Measurements from ENCODE around the gene TSPAN8. TPM values are rescaled to one million over a fixed set of nuclear protein-coding genes. Genes with fewer than 3 reads are reported as not detected.
A peak's percentile ranks its signal among the peaks of the same experiment; 100 is the strongest.
"Not testable (repeated sequence)": the region's sequence is repeated elsewhere in the genome, so short reads cannot be mapped to it uniquely, and the experiment has no call there.

The TSPAN8 gene
- polyA plus RNA-seq, 4 donors: 798 to 2,154 (median 1,071) TPM

DNA sequence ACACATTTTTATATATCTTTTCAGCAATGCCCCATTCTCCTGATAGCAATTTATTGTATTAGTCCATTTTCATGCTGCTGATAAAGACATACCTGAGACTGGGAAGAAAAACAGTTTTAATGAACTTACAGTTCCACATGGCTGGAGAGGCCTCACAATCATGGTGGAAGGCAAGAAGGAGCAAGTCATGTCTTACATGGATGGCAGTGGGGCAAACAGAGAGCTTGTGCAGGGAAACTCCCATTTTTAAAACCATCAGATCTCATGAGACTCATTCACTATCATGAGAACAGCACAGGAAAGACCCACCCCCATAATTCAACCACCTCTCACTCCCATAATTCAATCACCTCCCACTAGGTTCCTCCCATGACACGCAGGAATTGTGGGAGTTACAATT lies 44.7 kb downstream of the TSPAN8 start:
- H3K4me3 ChIP-seq (ENCODE audit: low read depth in 1 of 3, low read length in 3 of 3); FAIRE-seq; H3K27me3 ChIP-seq (ENCODE audit: control insufficient read depth in 3 of 3, insufficient read depth in 3 of 3, low read length in 3 of 3); H3K4me1 ChIP-seq (ENCODE audit: control insufficient read depth in 3 of 3, insufficient read depth in 2 of 3, low read depth in 1 of 3, low read length in 2 of 3); DNase-seq; H3K27ac ChIP-seq (ENCODE audit: low read depth in 1 of 3, low read length in 2 of 3): not testable (repeated sequence)
- Histone ChIP-seq H3K9me3 (ENCODE audit: control insufficient read depth in 2 of 2, insufficient read depth in 1 of 2, low read depth in 1 of 2, low read length in 1 of 2) (peaks cover 0 to 36% of the 10 kb centered on the region in 2 donors), H3K36me3 (ENCODE audit: control insufficient read depth in 3 of 3, insufficient read depth in 2 of 3, low read depth in 1 of 3, low read length in 3 of 3) (peaks cover 2 to 21% (median 14%) of the 10 kb centered on the region in 3 donors)
- 74 to 94% (median 82%) methylated on average over 1 of the region's 1 CpG for WGBS, 3 donors

DNA sequence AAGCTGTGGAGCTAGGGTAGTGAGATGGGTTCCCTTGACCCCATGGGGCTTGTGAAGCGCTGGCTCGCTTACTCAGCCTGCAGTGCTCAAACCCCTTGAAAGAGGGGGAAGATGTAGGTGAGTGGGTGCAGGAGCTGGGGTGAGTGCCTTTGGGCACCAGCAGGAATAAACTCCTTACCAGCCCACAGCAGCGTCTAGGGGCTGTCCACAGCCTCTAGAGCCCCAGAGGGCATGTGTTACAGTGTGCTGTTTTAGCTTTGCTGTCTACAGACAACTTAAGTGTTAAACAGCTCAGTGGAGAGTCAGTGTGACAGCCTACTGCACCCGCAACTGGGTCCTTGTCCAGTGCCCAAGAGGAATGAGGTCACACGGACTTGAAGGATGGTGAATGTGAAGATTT lies 48.0 kb downstream of the TSPAN8 start:
- 91 to 94% (median 91%) methylated on average over 5 of the region's 5 CpGs for WGBS, 3 donors
- FAIRE-seq: no peak

GRCh38 chr12:71108355-71108754 lies 49.4 kb downstream of the TSPAN8 start:
- 78 to 89% (median 80%) methylated on average over 3 of the region's 3 CpGs for WGBS, 3 donors
- H3K9me3 ChIP-seq (ENCODE audit: control insufficient read depth in 2 of 2, insufficient read depth in 1 of 2, low read depth in 1 of 2, low read length in 1 of 2): peaks cover 0 to 31% of the 10 kb centered on the region in 2 donors
- FAIRE-seq (no peak), DNase-seq (no peak)
- no peak overlapping the region for H3K4me3 ChIP-seq (ENCODE audit: low read depth in 1 of 3, low read length in 3 of 3)
- H3K36me3 ChIP-seq (ENCODE audit: control insufficient read depth in 3 of 3, insufficient read depth in 2 of 3, low read depth in 1 of 3, low read length in 3 of 3): peaks cover 2 to 15% (median 2%) of the 10 kb centered on the region in 3 donors
- H3K4me1 ChIP-seq (ENCODE audit: control insufficient read depth in 3 of 3, insufficient read depth in 2 of 3, low read depth in 1 of 3, low read length in 2 of 3): peaks cover 0 to 15% (median 0%) of the 10 kb centered on the region in 3 donors
- H3K27ac ChIP-seq (ENCODE audit: low read depth in 1 of 3, low read length in 2 of 3): no peak overlapping the region
- H3K27me3 ChIP-seq (ENCODE audit: control insufficient read depth in 3 of 3, insufficient read depth in 3 of 3, low read length in 3 of 3): no peaks in the 10 kb centered on the region

More for the DNA sequence above, 48.0 kb downstream of the TSPAN8 start:
- Histone ChIP-seq H3K27ac (ENCODE audit: low read depth in 1 of 3, low read length in 2 of 3) (no peak overlapping the region), H3K27me3 (ENCODE audit: control insufficient read depth in 3 of 3, insufficient read depth in 3 of 3, low read length in 3 of 3) (no peaks in the 10 kb centered on the region), H3K4me3 (ENCODE audit: low read depth in 1 of 3, low read length in 3 of 3) (no peak overlapping the region), H3K4me1 (ENCODE audit: control insufficient read depth in 3 of 3, insufficient read depth in 2 of 3, low read depth in 1 of 3, low read length in 2 of 3) (peaks cover 0 to 15% (median 0%) of the 10 kb centered on the region in 3 donors), H3K9me3 (ENCODE audit: control insufficient read depth in 2 of 2, insufficient read depth in 1 of 2, low read depth in 1 of 2, low read length in 1 of 2) (peaks cover 0 to 30% of the 10 kb centered on the region in 2 donors), H3K36me3 (ENCODE audit: control insufficient read depth in 3 of 3, insufficient read depth in 2 of 3, low read depth in 1 of 3, low read length in 3 of 3) (peaks cover 2 to 15% (median 7%) of the 10 kb centered on the region in 3 donors)
- no peak for DNase-seq

DNA sequence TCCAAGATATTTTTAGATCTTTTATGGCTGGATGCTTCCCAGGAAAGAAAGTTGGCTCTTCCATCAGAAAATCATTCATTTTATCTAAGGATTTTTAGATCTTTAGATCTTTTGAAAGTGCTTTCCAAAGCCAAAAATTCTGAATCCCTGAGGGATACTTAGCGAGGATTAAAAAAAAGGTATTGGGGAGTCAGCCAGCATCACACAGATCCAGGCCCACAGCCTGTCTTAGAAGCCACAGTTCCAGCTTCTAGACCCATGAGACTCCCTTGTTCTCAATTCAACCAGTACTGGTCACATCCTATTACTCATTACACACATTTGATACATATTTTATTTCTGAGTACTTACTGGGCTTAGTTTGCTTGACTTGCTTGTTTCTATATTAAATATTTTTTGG lies 49.9 kb downstream of the TSPAN8 start:
- 75 to 96% (median 95%) methylated on average over 1 of the region's 1 CpG for WGBS, 3 donors
- FAIRE-seq (no peak), DNase-seq (no peak)

GRCh38 chr12:71105956-71106355 lies 51.8 kb downstream of the TSPAN8 start:
- H3K27ac ChIP-seq (ENCODE audit: low read depth in 1 of 3, low read length in 2 of 3): peak overlapping the region in 1 of 3 donors; percentile 52
- FAIRE-seq: no peak

More for the DNA sequence above, 49.9 kb downstream of the TSPAN8 start:
- Histone ChIP-seq H3K4me1 (ENCODE audit: control insufficient read depth in 3 of 3, insufficient read depth in 2 of 3, low read depth in 1 of 3, low read length in 2 of 3) (peaks cover 0 to 15% (median 0%) of the 10 kb centered on the region in 3 donors), H3K4me3 (ENCODE audit: low read depth in 1 of 3, low read length in 3 of 3) (no peak overlapping the region), H3K27me3 (ENCODE audit: control insufficient read depth in 3 of 3, insufficient read depth in 3 of 3, low read length in 3 of 3) (no peaks in the 10 kb centered on the region), H3K27ac (ENCODE audit: low read depth in 1 of 3, low read length in 2 of 3) (no peak overlapping the region), H3K36me3 (ENCODE audit: control insufficient read depth in 3 of 3, insufficient read depth in 2 of 3, low read depth in 1 of 3, low read length in 3 of 3) (peaks cover 2 to 15% (median 2%) of the 10 kb centered on the region in 3 donors), H3K9me3 (ENCODE audit: control insufficient read depth in 2 of 2, insufficient read depth in 1 of 2, low read depth in 1 of 2, low read length in 1 of 2) (peaks cover 0 to 27% of the 10 kb centered on the region in 2 donors)

DNA sequence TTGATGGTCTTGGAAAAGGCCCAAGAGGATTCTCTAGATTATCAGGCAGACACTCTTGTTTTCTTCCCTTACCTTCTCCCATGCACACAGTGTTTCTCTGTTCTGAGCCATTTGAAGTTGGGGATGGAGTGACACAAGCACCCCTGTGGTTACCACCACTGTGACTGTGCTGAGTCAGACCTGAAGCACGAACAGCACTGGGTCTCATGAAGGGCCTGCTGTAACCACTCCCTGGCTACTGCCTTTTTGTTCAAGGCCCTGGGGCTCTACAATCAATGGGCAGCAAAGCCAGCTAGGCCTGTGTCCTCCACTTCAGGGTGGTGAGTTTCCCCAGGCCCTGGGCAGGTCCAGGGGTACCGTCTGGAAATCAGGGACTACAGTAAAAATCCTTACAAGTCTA lies 65.5 kb downstream of the TSPAN8 start:
- FAIRE-seq: no peak
- peaks cover 0 to 8% of the 10 kb centered on the region in 2 donors for H3K9me3 ChIP-seq (ENCODE audit: control insufficient read depth in 2 of 2, insufficient read depth in 1 of 2, low read depth in 1 of 2, low read length in 1 of 2)

More at GRCh38 chr12:71105956-71106355, 51.8 kb downstream of the TSPAN8 start:
- peak in 1 of 2 donors; percentile 63 for DNase-seq
- Histone ChIP-seq H3K27me3 (ENCODE audit: control insufficient read depth in 3 of 3, insufficient read depth in 3 of 3, low read length in 3 of 3) (no peaks in the 10 kb centered on the region), H3K36me3 (ENCODE audit: control insufficient read depth in 3 of 3, insufficient read depth in 2 of 3, low read depth in 1 of 3, low read length in 3 of 3) (peaks cover 0 to 8% (median 2%) of the 10 kb centered on the region in 3 donors), H3K9me3 (ENCODE audit: control insufficient read depth in 2 of 2, insufficient read depth in 1 of 2, low read depth in 1 of 2, low read length in 1 of 2) (peaks cover 0 to 10% of the 10 kb centered on the region in 2 donors), H3K4me1 (ENCODE audit: control insufficient read depth in 3 of 3, insufficient read depth in 2 of 3, low read depth in 1 of 3, low read length in 2 of 3) (peaks cover 0 to 15% (median 0%) of the 10 kb centered on the region in 3 donors), H3K4me3 (ENCODE audit: low read depth in 1 of 3, low read length in 3 of 3) (no peak overlapping the region)

GRCh38 chr12:71090971-71091370 lies 66.8 kb downstream of the TSPAN8 start:
- 72 to 84% (median 81%) methylated on average over 1 of the region's 1 CpG for WGBS, 3 donors
- FAIRE-seq: no peak

More for the DNA sequence above, 65.5 kb downstream of the TSPAN8 start:
- H3K27ac ChIP-seq (ENCODE audit: low read depth in 1 of 3, low read length in 2 of 3): no peak overlapping the region
- H3K4me3 ChIP-seq (ENCODE audit: low read depth in 1 of 3, low read length in 3 of 3): no peak overlapping the region
- no peaks in the 10 kb centered on the region for H3K27me3 ChIP-seq (ENCODE audit: control insufficient read depth in 3 of 3, insufficient read depth in 3 of 3, low read length in 3 of 3)
- H3K36me3 ChIP-seq (ENCODE audit: control insufficient read depth in 3 of 3, insufficient read depth in 2 of 3, low read depth in 1 of 3, low read length in 3 of 3): no peaks in the 10 kb centered on the region
- 43 to 73% (median 44%) methylated on average over 2 of the region's 2 CpGs for WGBS, 3 donors
- H3K4me1 ChIP-seq (ENCODE audit: control insufficient read depth in 3 of 3, insufficient read depth in 2 of 3, low read depth in 1 of 3, low read length in 2 of 3): no peaks in the 10 kb centered on the region
- DNase-seq: no peak

GRCh38 chr12:71085575-71085974 lies 72.2 kb downstream of the TSPAN8 start:
- peak in 1 of 2 donors; percentile 31 for DNase-seq
- Histone ChIP-seq H3K9me3 (ENCODE audit: control insufficient read depth in 2 of 2, insufficient read depth in 1 of 2, low read depth in 1 of 2, low read length in 1 of 2) (no peaks in the 10 kb centered on the region), H3K27me3 (ENCODE audit: control insufficient read depth in 3 of 3, insufficient read depth in 3 of 3, low read length in 3 of 3) (no peaks in the 10 kb centered on the region), H3K27ac (ENCODE audit: low read depth in 1 of 3, low read length in 2 of 3) (no peak overlapping the region), H3K4me1 (ENCODE audit: control insufficient read depth in 3 of 3, insufficient read depth in 2 of 3, low read depth in 1 of 3, low read length in 2 of 3) (no peaks in the 10 kb centered on the region), H3K36me3 (ENCODE audit: control insufficient read depth in 3 of 3, insufficient read depth in 2 of 3, low read depth in 1 of 3, low read length in 3 of 3) (no peaks in the 10 kb centered on the region), H3K4me3 (ENCODE audit: low read depth in 1 of 3, low read length in 3 of 3) (no peak overlapping the region)
- WGBS, 3 donors: 70 to 85% (median 81%) methylated on average over 1 of the region's 1 CpG
- FAIRE-seq: peak; percentile 70

More at GRCh38 chr12:71090971-71091370, 66.8 kb downstream of the TSPAN8 start:
- no peaks in the 10 kb centered on the region for H3K36me3 ChIP-seq (ENCODE audit: control insufficient read depth in 3 of 3, insufficient read depth in 2 of 3, low read depth in 1 of 3, low read length in 3 of 3)
- DNase-seq: no peak
- peaks cover 0 to 8% of the 10 kb centered on the region in 2 donors for H3K9me3 ChIP-seq (ENCODE audit: control insufficient read depth in 2 of 2, insufficient read depth in 1 of 2, low read depth in 1 of 2, low read length in 1 of 2)
- no peak overlapping the region for H3K27ac ChIP-seq (ENCODE audit: low read depth in 1 of 3, low read length in 2 of 3)
- H3K4me3 ChIP-seq (ENCODE audit: low read depth in 1 of 3, low read length in 3 of 3): no peak overlapping the region
- no peaks in the 10 kb centered on the region for H3K27me3 ChIP-seq (ENCODE audit: control insufficient read depth in 3 of 3, insufficient read depth in 3 of 3, low read length in 3 of 3)
- no peaks in the 10 kb centered on the region for H3K4me1 ChIP-seq (ENCODE audit: control insufficient read depth in 3 of 3, insufficient read depth in 2 of 3, low read depth in 1 of 3, low read length in 2 of 3)

- 84 to 86% (median 85%) methylated on average over 2 of the region's 2 CpGs for WGBS, 3 donors
- Histone ChIP-seq H3K36me3 (ENCODE audit: control insufficient read depth in 3 of 3, insufficient read depth in 2 of 3, low read depth in 1 of 3, low read length in 3 of 3) (no peaks in the 10 kb centered on the region), H3K9me3 (ENCODE audit: control insufficient read depth in 2 of 2, insufficient read depth in 1 of 2, low read depth in 1 of 2, low read length in 1 of 2) (peaks cover 0 to 2% of the 10 kb centered on the region in 2 donors), H3K27me3 (ENCODE audit: control insufficient read depth in 3 of 3, insufficient read depth in 3 of 3, low read length in 3 of 3) (no peaks in the 10 kb centered on the region), H3K27ac (ENCODE audit: low read depth in 1 of 3, low read length in 2 of 3) (no peak overlapping the region), H3K4me3 (ENCODE audit: low read depth in 1 of 3, low read length in 3 of 3) (no peak overlapping the region), H3K4me1 (ENCODE audit: control insufficient read depth in 3 of 3, insufficient read depth in 2 of 3, low read depth in 1 of 3, low read length in 2 of 3) (no peaks in the 10 kb centered on the region)
- DNase-seq (no peak), FAIRE-seq (no peak)
These were observed 82.1 kb downstream of the TSPAN8 start for GRCh38 chr12:71075743-71076142.

Measured in small intestine (tissue), 7 donors.